Natural killer cell treated with Interleukin-12 subunit alpha and Interleukin-12 subunit beta and Interleukin-15 and Interleukin-18, amount 100 ng/mL, for 72 hours (primary cell): Measurements from ENCODE around the gene TBC1D8. TPM values are rescaled to one million over a fixed set of nuclear protein-coding genes. Genes with fewer than 3 reads are reported as not detected.

Source experiments
- ATAC-seq, 2 donors: fragments of 150-1000 bp; cut with Tn5 transposase in 1 of 2; sonication (Bioruptor Pico), chemical (Tn5 transposase) in 1 of 2; 2 replicates each; pipeline ENCODE4 v1.10.0; 2021
- DNase-seq: peaks from one replicate; pipeline ENCODE4 v3.0.0; 2022; ENCODE audit warnings: low spot score
- H3K27ac Mint-ChIP-seq, 2 donors: 1 replicate in 1 of 2; 2 replicates in 1 of 2; pipeline ENCODE4 v1.8.0; 2022; ENCODE audit warnings: mixed read lengths in 2 of 2, mild to moderate bottlenecking in 1 of 2, moderate library complexity in 1 of 2
- H3K27me3 Mint-ChIP-seq, 2 donors: 1 replicate in 1 of 2; 2 replicates in 1 of 2; pipeline ENCODE4 v1.8.0; 2022; ENCODE audit warnings: mixed read lengths in 2 of 2
- H3K36me3 Mint-ChIP-seq: one replicate; pipeline ENCODE4 v1.8.0; 2022; ENCODE audit warnings: mixed read lengths
- H3K4me1 Mint-ChIP-seq, 2 donors: 1 replicate in 1 of 2; 2 replicates in 1 of 2; pipeline ENCODE4 v1.8.0; 2022; ENCODE audit warnings: low read depth in 2 of 2, mixed read lengths in 2 of 2, mild to moderate bottlenecking in 1 of 2
- H3K4me3 Mint-ChIP-seq: one replicate; pipeline ENCODE4 v1.8.0; 2022; ENCODE audit warnings: mixed read lengths
- H3K9me3 Mint-ChIP-seq: 2 replicates; pipeline ENCODE4 v1.8.0; 2022; ENCODE audit warnings: mixed read lengths
- total RNA-seq, 2 donors: library from RNA; stranded (reverse); gene quantifications; one replicate each; pipeline ENCODE4 v1.2.3, GENCODE V29; 2022

Gene TBC1D8
- total RNA-seq, 2 donors from 2014 or later: 0.29 to 0.56 TPM

DNA sequence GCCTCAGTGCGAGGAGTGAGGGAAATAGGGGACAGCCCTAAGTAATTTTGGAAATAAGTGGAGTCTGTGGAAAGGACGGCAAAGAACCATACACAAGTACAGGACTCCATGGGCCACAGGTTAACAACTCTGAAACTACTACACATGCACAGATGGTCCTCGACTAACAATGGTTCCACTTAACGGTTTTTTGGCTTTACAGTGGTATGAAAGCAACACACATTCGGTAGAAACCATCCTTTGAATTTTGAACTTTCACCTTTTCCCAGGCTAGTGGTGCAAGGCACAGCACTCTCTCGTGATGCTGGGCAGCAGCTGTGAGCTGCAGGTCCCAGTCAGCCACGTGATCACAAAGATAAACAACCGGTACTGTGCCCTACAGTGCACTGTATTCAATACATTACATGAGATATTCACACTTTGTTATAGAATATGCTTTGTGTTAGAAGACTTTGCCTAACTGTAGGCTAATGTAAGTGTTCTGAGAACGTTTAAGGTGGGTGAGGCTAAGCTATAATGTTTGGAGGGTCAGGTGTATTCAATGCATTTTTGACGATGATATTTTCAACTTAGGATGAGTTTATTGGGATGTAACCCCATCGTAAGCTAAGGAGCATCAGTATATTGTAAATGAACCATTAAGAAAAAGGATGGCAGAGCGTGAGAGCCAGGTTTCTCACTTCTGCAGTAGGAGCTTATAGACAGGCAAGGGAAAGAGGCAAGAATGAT lies 44.6 kb downstream of the TBC1D8 start:
- peaks cover 11% of the 10 kb centered on the region for H3K36me3 Mint-ChIP-seq
- DNase-seq: no peak
- H3K27me3 Mint-ChIP-seq: peaks cover 25 to 37% of the 10 kb centered on the region in 2 donors
- H3K9me3 Mint-ChIP-seq: peaks cover 3% of the 10 kb centered on the region
- H3K4me3 Mint-ChIP-seq: no peak overlapping the region
- peaks cover 5 to 15% of the 10 kb centered on the region in 2 donors for H3K4me1 Mint-ChIP-seq
- no peak for ATAC-seq
- no peak overlapping the region for H3K27ac Mint-ChIP-seq

DNA sequence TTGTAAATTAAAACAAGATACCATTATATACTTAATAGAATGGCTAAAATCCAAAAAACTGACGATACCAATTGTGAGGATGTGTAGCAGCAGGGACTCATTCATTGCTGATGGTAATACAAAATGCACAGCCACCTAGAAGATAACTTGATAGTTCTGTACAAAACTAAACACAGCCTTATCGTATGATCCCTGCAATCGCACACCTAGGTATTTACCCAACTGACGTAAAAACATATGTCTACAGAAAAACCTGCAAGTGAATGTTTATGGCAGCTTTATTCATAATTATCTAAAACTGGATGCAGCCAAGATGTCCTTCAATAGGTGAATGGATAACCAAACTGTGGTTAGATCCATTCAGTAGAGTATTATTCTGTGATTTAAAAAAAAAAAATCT lies 45.5 kb downstream of the TBC1D8 start:
- Mint-ChIP-seq H3K4me1 (peaks cover 5 to 12% of the 10 kb centered on the region in 2 donors), H3K9me3 (peaks cover 6% of the 10 kb centered on the region), H3K27me3 (peaks cover 29 to 39% of the 10 kb centered on the region in 2 donors), H3K27ac (no peak overlapping the region), H3K4me3 (no peak overlapping the region), H3K36me3 (peaks cover 20% of the 10 kb centered on the region)
- no peak for ATAC-seq
- no peak for DNase-seq

DNA sequence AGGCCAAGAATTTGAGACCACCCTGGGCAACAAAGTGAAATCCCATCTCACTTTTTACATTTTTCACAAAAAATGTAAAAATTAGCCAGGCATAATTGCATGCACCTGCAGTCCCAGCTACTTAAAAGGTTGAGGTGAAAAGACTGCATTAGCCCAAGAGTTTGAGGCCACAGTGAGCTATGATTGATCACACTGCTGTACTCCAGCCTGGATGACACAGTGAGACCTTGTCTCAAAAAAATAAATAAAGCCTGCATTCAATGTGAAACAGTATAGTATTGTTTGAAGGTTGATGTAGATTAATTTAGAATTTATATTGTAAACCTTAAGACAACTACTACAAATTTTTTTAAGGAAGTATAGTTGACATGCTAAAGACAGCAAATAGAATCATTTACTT lies 53.5 kb downstream of the TBC1D8 start:
- Mint-ChIP-seq H3K4me3 (no peak overlapping the region), H3K4me1 (no peaks in the 10 kb centered on the region), H3K27me3 (peaks cover 44 to 58% of the 10 kb centered on the region in 2 donors), H3K36me3 (peaks cover 35% of the 10 kb centered on the region), H3K9me3 (peaks cover 15% of the 10 kb centered on the region), H3K27ac (no peak overlapping the region)
- no peak for DNase-seq
- ATAC-seq: no peak

DNA sequence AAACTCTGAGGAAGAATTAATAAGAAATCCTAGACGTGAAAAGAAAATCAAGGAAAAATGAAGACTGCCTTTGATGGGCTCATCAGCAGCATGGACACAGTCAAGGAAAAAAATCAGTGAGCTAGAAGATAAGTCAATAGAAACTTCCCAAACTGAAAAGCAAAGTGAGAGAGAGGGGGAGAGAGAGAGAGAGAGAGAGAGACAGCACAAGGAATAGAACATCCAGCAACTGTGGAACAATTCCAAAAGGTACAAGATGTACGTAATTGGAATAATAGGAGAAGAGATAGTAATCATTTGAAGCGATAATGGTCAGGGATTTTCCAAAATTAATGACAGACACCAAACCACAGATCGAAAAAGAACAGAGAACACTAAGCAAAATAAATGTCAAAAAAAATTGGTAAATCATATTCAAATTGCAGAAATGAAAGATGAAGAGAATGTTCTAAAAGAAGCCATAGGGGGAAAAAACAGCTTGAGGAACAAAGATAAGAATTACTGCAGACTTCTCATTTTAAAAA lies 54.5 kb downstream of the TBC1D8 start:
- ATAC-seq: no peak
- no peak for DNase-seq
- no peak overlapping the region for H3K27ac Mint-ChIP-seq
- peaks cover 31% of the 10 kb centered on the region for H3K36me3 Mint-ChIP-seq
- no peak overlapping the region for H3K4me3 Mint-ChIP-seq
- H3K9me3 Mint-ChIP-seq: peaks cover 12% of the 10 kb centered on the region
- H3K4me1 Mint-ChIP-seq: no peaks in the 10 kb centered on the region
- peaks cover 41 to 58% of the 10 kb centered on the region in 2 donors for H3K27me3 Mint-ChIP-seq

- Mint-ChIP-seq H3K4me3 (no peak overlapping the region), H3K27me3 (peaks cover 26 to 35% of the 10 kb centered on the region in 2 donors), H3K36me3 (peaks cover 18% of the 10 kb centered on the region)
These were observed 56.8 kb downstream of the TBC1D8 start for GRCh38 chr2:101094351-101094750.

GRCh38 chr2:101089942-101090799 lies 61.0 kb downstream of the TBC1D8 start:
- H3K9me3 Mint-ChIP-seq: no peaks in the 10 kb centered on the region
- H3K4me3 Mint-ChIP-seq: no peak overlapping the region
- H3K27me3 Mint-ChIP-seq: peaks cover 12 to 13% of the 10 kb centered on the region in 2 donors
- DNase-seq (no peak), ATAC-seq (no peak)
- no peaks in the 10 kb centered on the region for H3K36me3 Mint-ChIP-seq
- H3K4me1 Mint-ChIP-seq: no peaks in the 10 kb centered on the region
- H3K27ac Mint-ChIP-seq: no peak overlapping the region

More at GRCh38 chr2:101094351-101094750, 56.8 kb downstream of the TBC1D8 start:
- ATAC-seq (no peak), DNase-seq (no peak)
- peaks cover 6% of the 10 kb centered on the region for H3K9me3 Mint-ChIP-seq
- H3K27ac Mint-ChIP-seq: no peak overlapping the region
- H3K4me1 Mint-ChIP-seq: no peaks in the 10 kb centered on the region

- ATAC-seq (no peak), DNase-seq (no peak)
- H3K4me1 Mint-ChIP-seq: no peaks in the 10 kb centered on the region
- no peaks in the 10 kb centered on the region for H3K9me3 Mint-ChIP-seq
- no peak overlapping the region for H3K27ac Mint-ChIP-seq
- H3K4me3 Mint-ChIP-seq: no peak overlapping the region
- no peaks in the 10 kb centered on the region for H3K36me3 Mint-ChIP-seq
- H3K27me3 Mint-ChIP-seq: peaks cover 8 to 12% of the 10 kb centered on the region in 2 donors
These were observed 61.8 kb downstream of the TBC1D8 start for GRCh38 chr2:101089419-101089818.

- peaks cover 7 to 11% of the 10 kb centered on the region in 2 donors for H3K27me3 Mint-ChIP-seq
- H3K4me1 Mint-ChIP-seq: no peaks in the 10 kb centered on the region
- no peak for DNase-seq
- no peaks in the 10 kb centered on the region for H3K36me3 Mint-ChIP-seq
- no peak for ATAC-seq
- H3K27ac Mint-ChIP-seq: no peak overlapping the region
- no peak overlapping the region for H3K4me3 Mint-ChIP-seq
- no peaks in the 10 kb centered on the region for H3K9me3 Mint-ChIP-seq
These were observed 63.5 kb downstream of the TBC1D8 start for GRCh38 chr2:101087638-101088037.

DNA sequence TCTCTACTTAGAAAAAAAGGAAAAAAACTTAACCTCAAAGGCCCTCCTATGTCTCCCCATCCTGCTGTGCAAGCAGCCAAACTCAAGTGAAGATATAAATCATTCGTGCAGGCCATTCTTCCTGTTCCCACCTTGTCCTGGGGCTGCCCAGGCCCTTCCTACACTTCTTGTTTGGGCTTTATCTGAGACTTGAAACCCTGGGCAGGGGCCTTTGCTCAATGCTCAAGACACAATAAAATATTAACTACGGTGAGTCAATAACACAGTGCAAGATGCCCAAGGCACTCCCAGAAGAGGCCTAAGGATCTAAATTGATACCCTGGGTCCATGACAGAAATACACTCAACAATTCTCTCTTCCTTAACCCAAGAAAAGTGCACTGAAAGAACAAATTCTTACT lies 67.6 kb downstream of the TBC1D8 start:
- H3K4me3 Mint-ChIP-seq: no peak overlapping the region
- ATAC-seq: no peak
- no peak overlapping the region for H3K27ac Mint-ChIP-seq
- H3K4me1 Mint-ChIP-seq: no peaks in the 10 kb centered on the region
- no peaks in the 10 kb centered on the region for H3K36me3 Mint-ChIP-seq
- no peak for DNase-seq
- no peaks in the 10 kb centered on the region for H3K9me3 Mint-ChIP-seq
- peaks cover 9 to 22% of the 10 kb centered on the region in 2 donors for H3K27me3 Mint-ChIP-seq

DNA sequence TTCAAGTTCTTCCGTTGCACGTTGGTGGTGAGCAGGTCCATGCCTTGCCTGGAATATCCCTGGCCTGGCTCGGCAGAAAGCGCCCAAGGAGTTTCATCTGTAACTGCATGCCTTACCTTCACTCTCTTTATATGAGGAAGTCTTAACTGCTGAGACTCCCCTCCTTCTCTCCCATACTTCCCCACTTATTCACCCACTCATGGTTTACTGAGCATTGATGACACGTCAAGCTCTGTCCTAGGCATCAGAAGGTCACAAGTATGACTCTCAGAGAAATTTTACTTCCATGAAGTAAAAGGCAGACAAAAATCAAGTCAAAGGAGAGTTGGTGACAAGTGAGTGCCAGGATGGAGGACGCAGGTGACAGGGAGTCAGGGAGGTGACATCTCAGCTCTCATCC lies 68.2 kb downstream of the TBC1D8 start:
- ATAC-seq: no peak
- Mint-ChIP-seq H3K27me3 (peaks cover 8 to 28% of the 10 kb centered on the region in 2 donors), H3K36me3 (no peaks in the 10 kb centered on the region), H3K27ac (no peak overlapping the region), H3K9me3 (no peaks in the 10 kb centered on the region), H3K4me1 (no peaks in the 10 kb centered on the region), H3K4me3 (no peak overlapping the region)
- DNase-seq: no peak

DNA sequence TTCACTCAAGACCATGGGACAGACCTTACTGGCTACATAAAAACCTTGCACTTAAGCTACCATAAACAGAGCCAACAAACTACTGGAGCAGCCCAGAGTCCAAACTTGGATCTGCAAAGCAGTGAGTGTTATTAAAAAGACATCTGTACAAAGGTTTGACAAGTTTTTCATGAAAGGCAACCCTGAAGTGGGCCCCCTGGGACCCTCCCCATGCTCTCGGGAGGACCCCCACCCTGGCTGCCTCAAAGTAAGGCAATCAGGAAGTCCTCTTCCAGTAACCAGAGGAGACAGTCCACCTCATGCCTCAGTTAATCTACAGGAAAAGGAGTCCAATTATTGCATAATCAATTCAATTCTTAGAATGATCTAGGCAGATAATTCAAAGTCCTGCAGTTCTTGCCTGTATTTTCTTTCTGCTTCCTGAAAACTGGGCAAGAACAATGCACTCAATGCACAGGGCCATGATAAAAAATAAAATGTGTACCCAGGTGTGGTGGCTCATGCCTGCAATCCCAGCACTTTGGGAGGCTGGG lies 69.7 kb downstream of the TBC1D8 start:
- Mint-ChIP-seq H3K4me1 (no peaks in the 10 kb centered on the region), H3K36me3 (no peaks in the 10 kb centered on the region), H3K27me3 (peaks cover 15 to 35% of the 10 kb centered on the region in 2 donors), H3K27ac (no peak overlapping the region), H3K9me3 (no peaks in the 10 kb centered on the region), H3K4me3 (no peak overlapping the region)
- ATAC-seq (no peak), DNase-seq (no peak)

DNA sequence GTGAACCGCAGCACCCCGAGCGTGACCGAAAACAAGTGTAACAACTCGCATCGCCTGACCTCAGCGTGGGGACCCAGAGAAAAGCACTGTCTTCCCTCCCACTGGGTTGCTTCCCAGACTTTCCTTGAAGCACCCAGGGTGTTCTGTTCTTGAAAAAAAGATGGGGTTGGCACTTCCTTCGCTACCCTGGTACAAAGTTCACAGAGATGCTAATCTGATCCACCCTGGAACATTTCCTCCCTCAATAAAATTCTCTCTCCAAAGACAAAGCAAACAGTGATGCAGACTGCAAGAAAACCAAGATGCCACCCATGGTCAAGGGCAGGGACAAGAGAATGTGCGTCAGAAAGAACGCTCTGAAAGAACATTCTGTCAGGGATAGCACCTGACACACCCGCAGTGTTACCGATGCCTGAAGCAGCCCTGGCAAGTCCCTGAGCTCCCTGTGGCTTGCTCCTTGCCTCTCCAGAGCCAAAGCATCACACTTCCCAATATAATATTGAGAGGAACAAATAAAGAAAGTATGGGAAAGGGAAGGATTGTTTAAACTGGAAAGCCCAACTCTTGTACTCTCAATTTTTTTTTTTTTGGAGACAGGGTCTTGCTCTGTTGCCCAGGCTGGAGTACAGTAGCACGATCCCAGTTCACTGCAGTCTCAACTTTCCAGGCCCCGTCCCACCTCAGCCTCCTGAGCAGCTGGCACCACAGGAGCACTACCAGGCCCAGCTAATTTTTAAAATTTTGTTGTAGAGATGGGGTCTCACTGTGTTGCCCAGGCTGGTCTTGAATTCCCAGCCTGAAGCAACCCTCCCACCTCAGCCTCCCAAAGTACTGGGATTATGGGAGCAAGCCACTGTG lies 70.7 kb downstream of the TBC1D8 start:
- no peak overlapping the region for H3K27ac Mint-ChIP-seq
- H3K27me3 Mint-ChIP-seq: peaks cover 21 to 35% of the 10 kb centered on the region in 2 donors
- no peaks in the 10 kb centered on the region for H3K4me1 Mint-ChIP-seq
- DNase-seq (no peak), ATAC-seq (no peak)
- no peaks in the 10 kb centered on the region for H3K9me3 Mint-ChIP-seq
- no peak overlapping the region for H3K4me3 Mint-ChIP-seq
- H3K36me3 Mint-ChIP-seq: no peaks in the 10 kb centered on the region

GRCh38 chr2:101076581-101076980 lies 74.6 kb downstream of the TBC1D8 start:
- H3K4me1 Mint-ChIP-seq: no peaks in the 10 kb centered on the region
- no peak for DNase-seq
- no peaks in the 10 kb centered on the region for H3K36me3 Mint-ChIP-seq
- peaks cover 18 to 28% of the 10 kb centered on the region in 2 donors for H3K27me3 Mint-ChIP-seq
- H3K9me3 Mint-ChIP-seq: no peaks in the 10 kb centered on the region
- H3K4me3 Mint-ChIP-seq: no peak overlapping the region
- ATAC-seq: no peak
- no peak overlapping the region for H3K27ac Mint-ChIP-seq
